DMS153 treated with DMSO at 0.1 percent for 48 hours (cell line): ENCODE results near the gene HDLBP.
A peak's percentile ranks its signal among the peaks of the same experiment; 100 is the strongest.

ENCODE experiments used
- DNase-seq: peaks from one replicate; lab custom pipeline; 2025; ENCODE audit not compliant: unreplicated experiment; lab: John Stamatoyannopoulos, UW

Gene HDLBP

DNA sequence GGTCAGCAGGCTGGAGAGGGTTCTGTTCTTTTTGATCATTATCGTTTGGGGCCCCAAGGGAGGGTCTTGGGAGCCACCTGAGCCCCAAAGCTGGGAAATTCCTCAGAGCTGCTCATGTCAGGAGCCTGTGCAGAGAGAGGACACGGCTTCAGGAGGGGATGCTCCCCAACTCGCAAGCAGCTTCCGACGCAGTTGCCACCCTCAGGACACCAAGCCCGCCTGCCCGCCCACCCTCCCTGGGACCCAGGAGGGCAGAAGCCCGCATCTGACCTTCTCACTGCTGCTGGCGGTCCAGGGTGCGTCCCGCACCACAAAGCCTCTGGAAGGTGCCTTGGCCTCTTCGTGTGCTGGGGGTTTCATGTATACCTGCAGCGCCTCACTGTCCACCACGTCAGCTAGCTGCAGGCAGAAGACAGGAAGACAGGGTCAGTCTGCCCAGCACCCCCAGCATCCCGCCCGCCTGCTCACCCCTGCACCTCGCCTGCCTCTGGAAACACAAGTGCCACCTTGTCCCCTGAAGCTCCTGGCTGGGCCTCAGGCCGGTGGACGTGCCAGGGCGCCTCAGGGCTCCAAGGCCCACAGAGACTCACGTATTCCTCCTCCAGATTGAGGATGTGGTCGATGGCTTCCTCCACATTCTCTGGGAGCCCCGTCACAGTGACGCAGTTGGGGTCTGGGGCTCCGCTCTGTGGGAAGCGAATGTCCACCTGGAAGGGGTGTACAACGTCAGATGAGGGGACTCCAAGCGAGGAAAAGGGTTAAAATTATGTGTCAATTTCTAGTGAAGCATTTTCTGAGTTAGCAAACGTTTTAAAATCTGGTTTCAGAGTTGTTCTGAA is 85.7 kb downstream of the HDLBP start:
- DNase-seq = no peak

DNA sequence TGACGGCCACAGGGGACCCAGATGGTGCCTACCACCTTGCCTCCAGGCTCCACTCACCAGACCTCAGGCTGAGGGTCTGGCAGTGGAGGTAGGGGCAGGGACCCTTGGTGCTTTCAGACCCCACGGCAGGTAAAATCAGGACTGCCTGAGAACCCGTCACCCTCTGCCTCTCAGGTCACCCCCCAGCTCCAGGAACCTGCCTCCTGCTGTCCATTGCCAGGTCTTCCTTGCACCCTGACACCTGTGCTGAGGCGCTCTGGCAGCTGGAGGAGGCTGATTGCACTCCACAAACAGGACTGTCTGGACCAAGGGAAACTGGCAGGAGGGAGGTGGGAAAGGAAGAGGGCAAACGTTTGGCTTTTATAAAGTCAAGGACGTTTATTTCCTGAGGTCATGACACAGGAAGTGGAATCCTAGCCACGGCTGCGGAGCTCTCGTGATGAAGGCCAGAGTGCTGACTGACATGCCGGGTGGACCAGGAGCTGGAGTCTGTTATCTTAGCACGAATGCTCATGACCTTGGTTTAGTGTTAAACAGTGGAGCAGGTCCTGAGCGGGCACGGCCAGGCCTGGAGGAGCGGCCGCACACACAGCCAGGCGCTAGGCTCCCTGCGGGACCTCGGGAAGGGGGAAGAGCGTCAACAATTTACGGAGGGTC is 86.5 kb downstream of the HDLBP start:
- DNase-seq = no peak

DNA sequence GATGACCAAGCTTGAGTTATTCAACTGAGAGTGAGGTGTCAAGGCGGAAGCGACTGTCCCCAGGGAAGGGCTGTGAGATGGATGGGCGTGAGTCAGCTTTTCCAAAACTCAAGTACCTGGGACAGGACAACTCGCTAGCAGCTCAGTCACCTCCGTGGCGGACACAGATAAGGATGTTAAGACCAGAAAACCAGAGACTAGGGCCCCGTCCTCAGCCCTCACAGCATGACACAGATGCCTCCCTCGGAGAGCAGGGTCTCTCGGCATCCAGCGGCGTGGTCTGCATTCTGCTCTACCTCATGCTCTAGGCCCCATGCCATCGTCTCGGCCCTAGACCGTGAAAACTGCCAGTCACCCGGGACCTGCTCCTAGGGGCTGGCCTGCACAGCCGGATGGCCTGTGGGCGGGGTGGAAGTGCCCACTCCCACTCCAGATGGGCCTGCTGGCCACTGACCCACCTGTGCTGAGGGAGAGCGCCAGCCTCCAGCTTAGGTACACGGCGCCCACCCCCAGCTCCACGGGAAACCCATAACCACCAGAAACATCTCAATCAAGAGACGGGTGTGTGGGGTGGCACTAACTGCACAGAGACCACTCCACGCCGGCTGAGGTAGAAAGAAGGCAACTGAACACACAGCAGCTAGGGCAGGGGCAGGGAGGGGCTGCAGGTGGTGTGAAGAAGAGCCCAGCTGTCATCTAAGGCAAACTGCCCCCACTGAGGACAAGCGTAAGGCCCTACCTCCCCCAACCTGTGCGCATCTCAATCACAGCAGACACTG is 87.2 kb downstream of the HDLBP start:
- no peak for DNase-seq

DNA sequence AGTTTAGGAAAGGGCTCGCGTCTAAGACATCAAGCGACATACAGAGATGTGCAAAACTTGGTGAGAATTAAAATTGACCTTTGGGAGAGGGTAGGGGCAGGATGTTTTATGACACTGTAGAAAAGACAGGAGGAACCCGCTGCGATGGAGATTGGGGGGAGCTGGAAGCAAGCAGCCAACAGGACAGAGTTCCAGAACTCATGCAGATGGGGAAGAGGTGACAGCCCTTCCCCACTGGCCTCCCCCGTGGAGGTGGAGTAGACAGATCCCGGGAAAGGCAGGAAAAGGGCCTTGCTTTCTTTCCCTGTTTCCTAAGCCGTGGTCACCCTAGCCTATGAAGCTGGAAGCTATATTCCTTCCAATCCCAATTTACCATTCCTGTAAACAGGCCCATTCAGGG is 87.9 kb downstream of the HDLBP start:
- no peak for DNase-seq

DNA sequence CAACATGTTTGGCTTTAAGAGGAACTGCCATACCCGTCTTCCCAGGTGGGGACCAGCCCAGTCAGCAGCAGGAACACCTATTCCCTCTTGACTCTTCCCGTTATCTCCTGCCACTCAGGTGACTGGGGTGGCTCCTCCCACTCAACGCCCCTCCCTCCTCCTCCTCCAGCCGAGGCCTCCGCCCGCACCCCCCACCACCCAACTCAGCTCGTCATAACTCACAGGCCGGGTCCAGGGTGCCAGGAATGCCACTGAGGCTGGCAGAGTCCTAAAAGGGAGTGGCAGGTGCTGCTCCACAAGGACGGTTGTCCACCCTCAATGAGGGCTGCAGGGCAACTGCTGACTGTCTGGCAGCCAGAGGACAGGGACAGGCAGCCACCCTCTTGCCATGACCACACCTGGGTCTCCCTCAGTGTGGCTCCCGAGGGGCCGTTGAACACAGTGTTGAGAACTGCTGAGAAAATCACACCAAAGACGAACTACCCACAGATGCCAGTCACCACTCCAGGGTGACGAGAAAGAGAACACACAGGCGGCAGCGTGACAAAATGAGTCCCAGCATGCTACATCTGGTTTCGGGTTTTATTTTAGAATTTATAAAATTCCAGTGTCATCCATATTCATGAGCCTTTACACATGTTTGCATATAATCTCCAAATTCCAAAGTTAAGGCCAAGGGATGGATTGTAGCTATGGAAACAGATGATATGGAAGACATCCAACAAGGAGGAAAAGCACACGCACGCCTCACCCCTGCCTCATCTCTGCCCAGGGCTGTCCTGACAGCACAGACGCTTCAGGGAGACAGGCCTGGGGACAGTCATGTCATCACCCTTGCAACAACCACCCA is 88.5 kb downstream of the HDLBP start:
- no peak for DNase-seq

DNA sequence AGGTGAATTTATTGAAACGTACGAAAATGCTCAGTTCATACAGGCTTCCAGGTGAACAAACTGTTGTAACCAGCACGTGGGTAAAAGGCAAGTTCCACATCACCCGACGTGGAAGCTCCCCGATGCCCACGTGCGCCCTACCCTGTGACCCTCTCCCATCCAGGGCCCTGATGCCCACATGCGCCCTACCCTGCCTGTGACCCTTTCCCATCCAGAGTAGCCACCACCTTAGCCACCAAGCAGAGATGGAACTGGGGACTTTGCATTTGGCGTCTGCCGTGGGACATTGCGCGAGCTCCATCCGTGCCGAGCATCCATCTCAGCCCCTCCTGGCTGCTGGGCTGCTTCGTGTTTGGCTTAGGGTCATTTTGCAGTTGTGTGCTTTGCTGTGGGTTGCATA is 89.5 kb downstream of the HDLBP start:
- DNase-seq = no peak

DNA sequence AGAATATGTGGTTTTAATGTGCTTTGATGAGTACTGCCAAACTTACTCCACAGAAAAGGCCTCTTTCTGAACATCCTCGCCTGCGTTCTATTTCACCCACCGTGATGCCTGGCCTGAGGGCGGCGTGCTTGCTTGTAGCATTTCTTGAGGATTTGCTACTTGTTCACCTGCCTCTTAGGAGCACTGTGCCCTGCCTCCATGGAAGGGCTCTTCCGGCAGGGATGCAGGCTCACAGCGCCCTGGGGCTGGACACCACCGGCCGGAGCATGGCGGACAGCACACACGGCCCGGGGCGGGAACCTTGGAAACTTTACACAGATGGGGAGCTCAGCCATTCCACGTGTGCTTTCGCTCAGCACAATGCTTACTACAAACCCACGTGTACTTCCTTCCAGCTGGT is 89.9 kb downstream of the HDLBP start:
- no peak for DNase-seq

DNA sequence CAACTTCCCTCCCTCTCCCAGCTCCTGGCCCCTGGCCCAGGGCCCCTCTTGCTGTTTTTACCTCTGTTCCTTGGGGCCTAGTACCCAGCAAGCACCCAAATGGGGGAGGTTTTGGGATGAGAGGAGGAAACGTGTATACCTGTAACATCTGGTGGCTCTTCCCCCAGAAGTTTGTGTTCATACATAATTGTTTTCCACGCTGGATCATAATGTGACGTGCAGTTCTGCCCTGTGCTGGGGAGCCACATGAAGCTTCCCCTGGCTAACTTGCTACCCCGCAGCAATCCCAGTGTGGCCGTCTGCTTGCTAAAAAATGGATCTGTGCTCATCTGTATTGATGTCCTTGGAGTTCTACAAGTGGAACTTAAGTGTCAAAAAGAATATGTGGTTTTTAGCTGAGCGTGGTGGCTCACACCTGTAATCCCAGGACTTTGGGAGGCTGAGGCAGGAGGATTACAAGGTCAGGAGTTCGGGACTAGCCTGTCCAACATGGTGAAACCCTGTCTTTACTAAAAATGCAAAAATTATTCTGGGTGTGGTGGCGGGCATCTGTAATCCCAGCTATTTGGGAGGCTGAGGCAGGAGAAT is 90.5 kb downstream of the HDLBP start:
- DNase-seq = no peak

DNA sequence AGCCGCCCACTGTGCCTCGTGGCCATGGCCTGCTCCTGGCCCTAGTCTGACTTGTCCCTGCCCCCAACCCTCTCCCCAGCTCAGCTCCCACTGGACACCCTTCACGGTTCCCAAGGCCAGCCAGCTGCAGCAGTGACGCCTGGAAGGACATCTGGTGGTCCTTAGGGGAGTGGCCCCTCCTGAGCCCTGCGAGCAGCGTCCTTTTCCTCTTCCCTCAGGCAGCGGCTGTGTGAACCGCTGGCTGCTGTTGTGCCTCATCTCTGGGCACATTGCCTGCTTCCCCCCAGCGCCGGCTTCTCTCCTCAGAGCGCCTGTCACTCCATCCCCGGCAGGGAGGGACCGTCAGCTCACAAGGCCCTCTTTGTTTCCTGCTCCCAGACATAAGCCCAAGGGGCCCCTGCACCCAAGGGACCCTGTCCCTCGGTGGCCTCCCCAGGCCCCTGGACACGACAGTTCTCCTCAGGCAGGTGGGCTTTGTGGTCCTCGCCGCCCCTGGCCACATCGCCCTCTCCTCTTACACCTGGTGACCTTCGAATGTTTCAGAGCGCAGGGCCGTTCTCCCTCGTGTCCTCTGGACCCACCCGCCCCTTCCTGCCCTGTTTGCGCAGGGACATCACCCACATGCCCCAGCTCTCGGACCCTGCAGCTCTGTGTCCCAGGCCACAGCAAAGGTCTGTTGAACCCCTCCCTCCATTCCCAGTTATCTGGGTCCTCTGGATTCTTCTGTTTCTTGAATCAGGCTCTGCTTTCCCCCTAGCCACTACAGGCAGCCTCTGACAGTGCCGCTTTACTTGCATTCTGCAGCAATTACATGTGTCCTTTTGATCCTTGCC is 91.2 kb downstream of the HDLBP start:
- DNase-seq = no peak

DNA sequence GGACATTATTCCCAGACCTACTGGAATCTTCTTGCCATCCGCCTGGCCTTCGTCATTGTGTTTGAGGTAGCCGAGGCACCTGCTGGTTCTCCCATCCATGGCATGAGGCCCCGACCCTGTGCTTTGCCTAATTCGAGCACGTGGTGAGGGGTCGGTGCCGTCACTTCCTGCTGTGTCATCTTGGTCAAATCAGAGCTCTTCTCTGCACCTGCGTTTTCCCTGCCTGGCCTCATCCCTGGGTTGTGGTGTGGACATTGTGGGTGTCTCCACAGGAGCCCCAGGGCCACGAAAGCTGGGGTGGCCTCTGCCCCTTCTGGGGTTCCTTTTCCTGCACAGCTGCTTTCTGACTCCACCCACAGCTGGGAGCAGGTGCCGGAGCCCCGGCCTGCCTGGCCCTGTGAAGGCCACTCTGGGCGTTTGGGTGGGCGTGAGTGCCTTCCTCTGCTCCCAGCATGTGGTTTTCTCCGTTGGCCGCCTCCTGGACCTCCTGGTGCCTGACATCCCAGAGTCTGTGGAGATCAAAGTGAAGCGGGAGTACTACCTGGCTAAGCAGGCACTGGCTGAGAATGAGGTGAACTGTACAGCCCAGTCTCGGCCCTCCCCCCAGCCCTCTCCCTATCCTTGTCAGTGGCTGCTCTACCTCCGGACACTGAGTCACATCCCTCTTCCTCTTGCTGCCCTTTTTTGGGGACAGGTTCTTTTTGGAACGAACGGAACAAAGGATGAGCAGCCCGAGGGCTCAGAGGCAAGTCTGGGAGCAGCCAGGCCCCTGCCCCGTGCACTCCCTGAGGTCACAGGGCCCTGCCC is 92.1 kb downstream of the HDLBP start:
- no peak for DNase-seq

DNA sequence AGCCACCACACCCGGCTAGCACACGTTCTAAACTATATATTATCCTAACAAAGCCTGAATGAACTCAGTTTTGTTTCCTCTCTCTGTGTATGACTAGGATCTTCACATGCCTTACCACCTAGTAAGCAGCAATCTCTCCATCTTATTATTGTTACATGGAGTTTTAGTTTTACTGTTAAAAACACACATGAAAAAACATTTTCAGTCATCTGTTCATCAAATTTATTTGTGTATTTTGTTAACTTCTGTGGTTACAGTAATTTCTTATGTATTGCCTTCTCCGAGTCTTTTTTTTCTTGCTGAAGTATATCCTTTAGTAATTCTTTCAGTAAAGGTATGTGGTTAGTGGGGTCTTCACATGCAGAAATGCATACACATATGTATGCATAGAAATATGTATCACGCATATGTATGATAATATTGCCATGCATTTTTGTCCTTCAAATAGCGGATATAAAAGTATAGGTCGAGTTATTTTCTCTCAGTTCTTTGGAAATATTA is 95.6 kb downstream of the HDLBP start:
- DNase-seq = no peak

DNA sequence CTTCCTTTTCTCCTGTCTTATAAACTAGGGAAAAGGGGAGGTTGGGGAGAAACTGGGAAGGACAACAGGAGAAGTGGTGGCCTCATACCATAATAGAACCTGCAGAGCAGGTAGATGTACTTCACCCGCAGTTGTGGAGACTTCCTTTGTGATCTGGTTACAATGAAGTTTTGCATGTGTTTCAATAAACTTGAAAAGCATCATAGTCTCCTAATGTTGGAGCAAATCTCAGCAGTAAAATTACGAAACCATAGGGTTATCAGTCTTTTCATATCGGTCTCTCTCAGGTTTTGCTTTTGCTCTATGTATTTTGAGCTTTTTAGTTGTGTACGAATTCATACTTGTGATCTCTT is 96.5 kb downstream of the HDLBP start:
- no peak for DNase-seq

DNA sequence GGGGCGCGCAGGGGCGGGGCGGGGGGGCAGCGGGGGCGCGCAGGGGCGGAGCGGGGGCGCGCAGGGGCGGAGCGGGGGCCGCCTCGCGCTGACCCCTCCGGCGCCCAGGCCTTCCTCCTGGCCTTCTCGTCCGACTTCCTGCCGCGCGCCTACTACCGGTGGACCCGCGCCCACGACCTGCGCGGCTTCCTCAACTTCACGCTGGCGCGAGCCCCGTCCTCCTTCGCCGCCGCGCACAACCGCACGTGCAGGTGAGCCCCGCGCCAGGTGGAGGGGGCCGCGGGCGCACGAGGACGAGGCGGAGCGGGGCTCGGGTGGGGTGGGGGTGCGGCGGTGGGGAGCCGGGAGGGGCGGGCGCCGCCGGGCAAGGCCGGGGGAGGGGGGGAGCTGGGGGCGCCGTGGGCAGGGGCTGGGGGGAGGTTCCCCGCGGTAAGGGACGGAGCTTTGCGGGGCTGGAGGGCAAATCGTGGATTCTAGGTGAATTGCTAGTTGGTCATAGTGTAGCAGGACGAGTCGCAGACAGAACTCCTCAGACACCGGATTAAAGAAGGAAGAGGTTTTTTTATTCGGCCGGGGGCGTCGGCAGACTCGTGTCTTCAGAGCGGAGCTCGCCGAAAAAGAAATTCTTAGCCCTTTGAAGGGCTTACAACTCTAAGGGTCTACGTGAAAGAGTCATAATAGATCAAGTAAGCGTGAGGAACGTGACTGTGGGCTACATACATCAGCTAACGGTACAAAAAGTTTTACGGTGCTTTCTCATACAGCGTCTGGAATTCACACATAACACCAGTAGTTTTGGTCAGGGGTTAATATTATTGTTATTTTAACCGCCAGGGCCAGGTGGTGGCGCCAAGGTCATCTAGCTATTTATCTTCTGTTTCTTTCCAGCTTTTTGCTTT is 97.1 kb downstream of the HDLBP start:
- DNase-seq = peak; percentile 5

DNA sequence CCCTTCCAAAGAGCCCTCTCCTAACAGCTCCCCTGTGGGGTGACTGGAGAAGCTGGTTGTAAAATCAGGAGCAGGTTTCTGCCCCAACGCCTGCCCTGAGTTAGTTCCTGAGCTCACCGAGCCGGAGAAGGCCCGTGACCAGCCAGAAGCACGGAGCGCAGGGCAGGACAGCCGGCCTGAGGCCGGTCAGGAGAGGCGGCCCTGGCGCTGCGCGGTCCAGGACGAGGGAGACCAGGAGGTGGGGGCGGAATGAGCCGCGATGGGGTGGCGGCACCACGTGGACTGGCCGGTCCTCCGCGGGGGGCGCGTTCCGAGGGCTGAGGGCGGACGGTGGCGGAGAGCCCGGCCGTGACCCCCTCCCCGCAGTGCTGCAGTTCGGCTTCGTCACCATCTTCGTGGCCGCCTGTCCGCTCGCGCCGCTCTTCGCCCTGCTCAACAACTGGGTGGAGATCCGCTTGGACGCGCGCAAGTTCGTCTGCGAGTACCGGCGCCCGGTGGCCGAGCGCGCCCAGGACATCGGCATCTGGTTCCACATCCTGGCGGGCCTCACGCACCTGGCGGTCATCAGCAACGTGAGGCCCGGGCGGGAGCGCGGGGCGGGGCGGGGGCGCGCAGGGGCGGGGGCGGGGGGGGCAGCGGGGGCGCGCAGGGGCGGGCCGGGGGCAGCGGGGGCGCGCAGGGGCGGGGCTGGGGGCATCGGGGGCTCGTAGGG is 98.0 kb downstream of the HDLBP start:
- peak; percentile 17 for DNase-seq

DNA sequence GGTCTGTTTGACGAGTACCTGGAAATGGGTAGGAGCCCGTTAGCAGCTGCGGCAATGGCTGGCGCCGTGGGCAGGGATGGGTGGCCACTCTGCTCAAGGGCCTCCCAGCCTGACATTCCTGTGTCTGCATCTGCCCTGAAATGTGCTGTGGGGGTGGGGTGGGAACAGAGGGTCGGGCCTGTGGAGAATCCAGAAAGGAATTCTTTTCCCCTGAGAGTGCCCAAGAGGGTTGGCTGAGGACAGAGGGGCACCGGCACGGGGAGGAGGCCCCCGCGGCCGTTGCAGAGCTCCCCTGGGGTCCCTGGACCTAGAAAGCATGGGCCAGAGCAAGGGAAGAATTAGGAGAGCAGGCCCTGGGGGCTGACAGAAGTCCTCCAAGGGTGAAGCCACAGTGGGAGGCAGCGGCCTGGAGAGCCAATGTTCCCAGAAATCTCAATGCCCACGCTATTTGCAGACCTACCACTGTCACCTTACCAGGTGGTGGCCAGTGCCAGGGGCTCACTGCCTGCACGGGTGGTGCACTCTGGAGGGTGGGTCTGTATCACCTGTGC is 99.2 kb downstream of the HDLBP start:
- DNase-seq = no peak

DNA sequence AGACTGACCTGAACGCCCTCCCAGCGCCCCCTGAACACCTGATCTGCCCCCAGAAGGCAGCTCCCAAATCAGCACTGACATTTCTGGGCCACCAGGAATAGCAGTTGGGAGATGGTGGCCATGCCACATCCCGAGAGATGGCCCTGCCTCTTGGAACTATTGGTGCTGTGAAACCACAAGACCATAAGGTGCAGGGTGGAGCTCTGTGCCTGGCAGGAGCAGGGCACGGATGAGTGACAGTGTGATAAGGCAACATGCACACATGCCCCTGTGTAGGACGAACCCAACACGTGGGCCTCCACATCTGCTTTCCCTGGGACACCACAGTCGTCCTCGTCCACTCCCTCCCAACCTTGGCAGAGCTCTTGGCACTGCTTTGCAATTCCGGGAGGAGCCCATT is 100.1 kb downstream of the HDLBP start:
- DNase-seq = no peak

DNA sequence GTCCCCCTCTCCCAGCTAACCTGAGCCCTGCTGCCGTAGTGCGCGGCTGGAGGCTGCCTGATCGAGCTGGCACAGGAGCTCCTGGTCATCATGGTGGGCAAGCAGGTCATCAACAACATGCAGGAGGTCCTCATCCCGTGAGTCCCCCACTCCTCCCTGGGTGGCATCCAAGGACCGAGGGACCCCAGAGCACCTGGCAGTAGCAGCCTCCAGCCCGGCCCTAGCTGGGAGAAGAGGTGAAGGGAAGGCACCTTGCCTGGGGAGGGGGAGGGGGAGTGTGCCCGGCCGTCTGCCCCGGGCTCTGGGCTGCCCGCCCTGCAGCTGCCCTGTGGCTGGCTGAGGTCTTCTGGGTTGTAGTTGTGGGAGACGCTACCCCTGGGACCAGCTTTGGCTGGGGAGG is 100.7 kb downstream of the HDLBP start:
- no peak for DNase-seq
